Bronchial epithelial cell (primary cell): ENCODE measurements around the gene NAIF1. TPM values are rescaled to one million over a fixed set of nuclear protein-coding genes. Genes with fewer than 3 reads are reported as not detected.

Experiments used
- DNase-seq: peaks from one replicate; pipeline ENCODE4 v3.0.0-alpha.2; 2010; ENCODE audit warnings: low read depth
- FAIRE-seq: peaks from 2 replicates; lab custom pipeline; 2011; peaks lifted over from hg19 to GRCh38; lab: Jason Lieb, UNC
- H3K27me3 ChIP-seq: 2 replicates; pipeline ENCODE4 v1.5.1; 2011; ENCODE audit warnings: low read length; ENCODE audit not compliant: control insufficient read depth, insufficient read depth
- H3K36me3 ChIP-seq: 2 replicates; pipeline ENCODE4 v1.5.1; 2011; ENCODE audit warnings: low read length; ENCODE audit not compliant: control insufficient read depth, insufficient read depth
- H3K4me3 ChIP-seq: 2 replicates; pipeline ENCODE4 v1.5.1; 2011; ENCODE audit warnings: mild to moderate bottlenecking, low read depth, low read length, control low read depth
- CTCF ChIP-seq: IDR thresholded peaks from 2 replicates; pipeline ENCODE4 v1.5.1; 2011; ENCODE audit warnings: mild to moderate bottlenecking, moderate library complexity, low read length, control low read depth, inconsistent platforms; ENCODE audit not compliant: insufficient read depth, severe bottlenecking
- total RNA-seq: library from RNA; depleted of rRNA; stranded (reverse); fragments of >200 nt; gene quantifications from 2 replicates; pipeline ENCODE4 v1.2.1, GENCODE V29; 2014

NAIF1 gene
- total RNA-seq: 10.3 and 12.4 TPM in 2 replicates

DNA sequence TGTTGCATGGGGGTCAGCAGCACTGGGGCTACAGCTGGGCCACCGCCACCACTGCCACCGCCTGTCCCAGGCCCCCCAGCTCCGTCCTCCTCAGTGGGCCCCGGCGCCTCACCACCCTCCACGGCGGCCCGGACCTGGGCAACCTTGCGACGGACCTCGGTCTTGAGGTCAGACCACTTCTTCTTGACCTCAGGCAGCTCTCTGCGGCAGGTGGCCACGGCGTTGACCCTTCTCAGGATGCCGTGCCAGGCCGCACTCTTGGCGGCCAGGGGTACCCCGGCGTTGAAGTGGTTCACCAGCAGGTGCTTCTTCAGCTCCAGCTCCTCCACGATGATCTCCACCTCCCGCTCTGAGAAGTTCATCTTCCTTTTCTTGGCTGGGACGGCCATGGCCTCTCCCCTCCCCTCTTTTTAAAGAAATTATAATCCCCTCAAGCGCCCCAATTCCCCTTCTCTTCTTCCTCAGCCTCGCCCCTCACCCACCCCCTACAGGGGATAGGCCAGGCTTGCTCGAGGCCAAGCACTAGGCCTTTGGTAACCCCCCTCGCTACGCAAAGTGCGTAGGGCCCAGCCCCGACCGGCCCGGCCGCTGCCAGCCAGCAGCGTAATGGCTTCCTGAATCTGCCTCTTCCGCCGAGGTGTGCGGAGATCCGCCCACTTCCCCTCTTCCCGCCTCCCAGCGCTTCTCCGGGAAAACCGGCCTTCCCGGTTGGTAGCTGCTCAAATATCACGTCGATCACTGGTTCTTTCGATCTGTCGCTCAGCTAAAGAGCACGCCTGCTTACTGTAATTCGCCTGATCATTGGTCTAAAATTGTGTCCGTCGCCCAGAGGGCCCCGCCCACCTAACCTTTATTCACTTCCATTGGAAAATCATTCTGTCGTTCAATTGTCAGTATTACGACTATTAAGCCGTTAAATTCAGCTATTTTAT is at the start of gene NAIF1:
NAIF1 (minus strand) TSS at position 608 of the 932 bp plus-strand sequence; CDS start at position 389, 219 bp downstream.
- Histone ChIP-seq H3K36me3 (peaks cover 7% of the 10 kb centered on the region), H3K4me3 (peak within 1 kb of the TSS; percentile 69), H3K27me3 (no peaks in the 10 kb centered on the region)
- TF ChIP-seq CTCF: no peak
- peak; percentile 64 for FAIRE-seq
- peak; percentile 98 for DNase-seq

DNA sequence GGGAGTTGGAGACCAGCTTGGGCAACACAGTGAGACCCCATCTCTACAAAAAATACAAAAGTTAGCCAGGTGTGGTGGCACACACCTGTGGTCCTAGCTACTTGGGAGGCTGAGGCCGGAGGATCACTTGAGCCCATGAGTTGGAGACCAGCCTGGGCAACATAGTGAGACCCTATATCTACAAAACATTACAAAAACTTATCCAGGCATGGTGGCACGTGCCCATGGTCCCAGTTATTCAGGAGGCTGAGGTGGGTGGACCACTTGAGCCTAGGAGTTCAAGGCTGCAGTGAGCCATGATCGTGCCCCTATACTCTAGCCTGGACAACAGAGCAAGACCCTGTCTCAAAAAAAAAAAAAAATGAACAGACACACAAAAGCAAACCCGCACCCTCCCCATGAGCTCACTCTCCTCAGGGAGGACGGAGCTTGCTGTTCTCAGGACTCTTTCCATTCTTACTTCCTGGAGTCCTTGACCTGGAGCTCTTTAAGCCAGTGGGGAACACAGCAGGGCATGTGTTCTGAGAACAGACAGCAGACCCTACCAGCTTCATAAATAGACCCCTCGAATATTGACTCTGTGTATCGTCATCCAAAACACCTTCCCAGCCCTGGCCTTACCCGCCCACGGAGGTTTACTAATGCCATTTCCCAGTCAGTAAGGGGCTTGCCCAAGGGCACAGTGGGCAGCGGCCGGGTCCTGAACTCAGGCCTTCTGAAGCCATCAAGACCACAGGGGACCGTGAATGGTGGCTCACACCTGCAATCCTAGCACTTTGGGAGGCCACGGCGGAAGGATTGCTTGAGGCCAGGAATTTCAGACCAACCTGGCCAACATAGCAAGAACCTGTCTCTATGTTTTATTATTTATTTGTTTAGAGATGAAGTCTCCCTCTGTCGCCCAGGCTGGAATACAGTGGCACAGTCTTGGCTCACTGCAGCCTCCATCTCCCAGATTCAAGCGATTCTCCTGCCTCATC is 49.3 kb upstream of the NAIF1 start:
- H3K27me3 ChIP-seq: no peaks in the 10 kb centered on the region
- H3K36me3 ChIP-seq: peaks cover 7% of the 10 kb centered on the region
- no peak for TF ChIP-seq CTCF
- H3K4me3 ChIP-seq: no peak overlapping the region
- DNase-seq (no peak), FAIRE-seq (no peak)

DNA sequence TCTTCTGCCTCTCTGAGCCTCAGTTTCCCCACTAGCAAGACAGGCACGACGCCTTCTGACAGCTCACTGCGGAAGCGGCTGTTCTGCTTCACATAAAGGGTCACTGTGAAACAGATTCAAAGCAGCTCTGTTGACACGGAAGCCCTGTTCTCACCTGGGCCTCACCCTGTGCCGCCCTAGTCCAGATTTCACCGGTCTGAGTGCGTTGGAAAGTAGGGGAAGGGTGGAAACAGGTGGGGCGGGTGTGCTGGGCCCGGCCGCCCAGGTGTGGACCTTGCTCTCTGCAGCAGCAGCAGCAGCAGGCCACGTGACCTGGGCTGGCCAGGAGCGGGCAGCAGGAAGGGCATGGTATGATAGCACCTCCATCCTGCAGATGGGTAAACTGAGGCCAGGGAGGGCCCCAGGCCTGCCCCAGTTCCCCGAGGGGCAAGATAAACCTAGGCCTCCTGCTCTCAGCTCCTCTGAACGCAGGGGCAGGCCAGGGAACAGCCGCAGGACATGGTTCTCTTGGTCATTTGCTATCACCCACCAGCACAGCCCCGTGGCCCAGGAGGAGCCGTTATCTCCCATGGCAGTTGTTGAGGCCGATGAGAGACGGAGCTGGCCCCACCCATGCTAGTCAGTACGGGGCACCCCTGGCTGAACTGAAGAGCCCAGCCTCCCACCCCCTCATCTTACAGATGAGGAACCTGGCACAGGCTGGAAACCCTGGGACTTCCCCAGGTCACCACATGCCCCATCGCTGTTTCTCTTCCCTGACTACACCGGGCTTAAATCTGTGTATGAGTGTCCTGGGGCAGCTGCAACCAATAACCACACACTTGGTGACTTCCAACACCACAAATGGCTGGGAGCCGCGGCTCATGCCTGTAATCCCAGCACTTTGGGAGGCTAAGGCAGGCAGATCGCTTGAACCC is 48.3 kb upstream of the NAIF1 start:
- FAIRE-seq (no peak), DNase-seq (no peak)
- no peak for TF ChIP-seq CTCF
- Histone ChIP-seq H3K4me3 (no peak overlapping the region), H3K36me3 (peaks cover 2% of the 10 kb centered on the region), H3K27me3 (no peaks in the 10 kb centered on the region)

DNA sequence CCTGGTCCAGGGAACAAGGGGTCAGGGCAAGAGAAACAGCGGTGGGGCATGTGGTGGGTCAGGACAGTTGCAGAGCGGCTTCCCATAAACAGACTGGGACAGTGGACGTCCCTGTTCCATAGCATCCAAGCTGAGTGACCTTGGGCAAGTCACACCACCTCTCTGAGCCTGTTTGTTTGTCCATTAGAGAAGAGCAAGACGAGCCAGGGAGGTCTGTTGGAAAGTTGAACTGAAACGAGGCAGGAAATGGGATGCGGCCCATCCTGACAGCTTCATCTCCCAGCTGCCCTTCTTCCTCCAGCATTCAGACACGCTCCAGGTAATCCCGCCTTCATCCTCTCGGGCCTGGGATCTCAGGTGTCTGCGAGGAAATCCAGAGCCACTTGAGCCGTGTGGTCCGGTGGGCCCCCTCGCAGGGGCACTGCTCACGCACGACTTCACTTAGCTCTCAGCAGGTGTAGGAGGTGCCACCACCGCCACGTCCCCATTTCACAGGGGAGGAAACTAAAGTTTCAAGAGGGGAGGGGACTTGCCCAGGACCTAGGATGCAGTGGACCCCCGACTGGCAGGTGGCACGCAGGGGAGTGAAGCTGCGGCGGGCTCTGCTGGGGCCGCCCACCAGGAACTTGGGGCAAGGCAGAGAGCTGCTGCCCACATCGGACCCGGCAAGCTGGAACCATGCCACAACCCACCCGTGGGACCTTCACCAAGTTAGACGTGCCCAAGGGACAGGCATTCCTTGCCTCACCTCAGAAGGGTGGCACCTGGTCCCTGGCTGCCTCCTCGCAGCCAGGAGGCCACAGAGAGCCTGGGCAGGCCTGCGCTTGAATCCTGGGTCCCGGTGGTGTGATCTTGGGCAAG is 47.4 kb upstream of the NAIF1 start:
- TF ChIP-seq CTCF: no peak
- Histone ChIP-seq H3K36me3 (no peaks in the 10 kb centered on the region), H3K4me3 (no peak overlapping the region), H3K27me3 (no peaks in the 10 kb centered on the region)
- FAIRE-seq (no peak), DNase-seq (no peak)
